ENCODE results near the gene MSH3.
A peak's percentile ranks its signal among the peaks of the same experiment; 100 is the strongest.
"Not testable (repeated sequence)": the region's sequence is repeated elsewhere in the genome, so short reads cannot be mapped to it uniquely, and the experiment has no call there.

The MSH3 gene

GRCh38 chr5:80654054-80654390 lies 430 bp upstream of the MSH3 start:
- H3K4me3 ChIP-seq (ENCODE audit: low read depth in 1 of 2, low read length in 2 of 2): peak overlapping the region; percentile 80 to 81
- no peaks in the 10 kb centered on the region for H3K27me3 ChIP-seq (ENCODE audit: control insufficient read depth in 1 of 2, insufficient read depth in 2 of 2, low read length in 2 of 2)
- H3K9ac ChIP-seq (ENCODE audit: low read depth in 1 of 2, low read length in 2 of 2): peak overlapping the region; percentile 52 to 64
- H3K9me3 ChIP-seq (ENCODE audit: control insufficient read depth in 1 of 2, low read length in 2 of 2): no peaks in the 10 kb centered on the region
- peak overlapping the region; percentile 53 for H3K27ac ChIP-seq (ENCODE audit: low read depth, low read length)
- H3K36me3 ChIP-seq (ENCODE audit: control insufficient read depth in 1 of 2, insufficient read depth in 2 of 2, low read length in 2 of 2): peaks cover 0 to 18% of the 10 kb centered on the region in 2 donors
- peaks cover 14 to 19% of the 10 kb centered on the region in 2 donors for H3K4me1 ChIP-seq (ENCODE audit: control insufficient read depth in 1 of 2, insufficient read depth in 2 of 2, low read length in 2 of 2)

GRCh38 chr5:80655231-80655774 lies 851 bp downstream of the MSH3 start:
- Histone ChIP-seq H3K4me3 (ENCODE audit: low read depth in 1 of 2, low read length in 2 of 2) (peak overlapping the region; percentile 62 to 89), H3K27me3 (ENCODE audit: control insufficient read depth in 1 of 2, insufficient read depth in 2 of 2, low read length in 2 of 2) (no peaks in the 10 kb centered on the region), H3K9me3 (ENCODE audit: control insufficient read depth in 1 of 2, low read length in 2 of 2) (no peaks in the 10 kb centered on the region), H3K9ac (ENCODE audit: low read depth in 1 of 2, low read length in 2 of 2) (peak overlapping the region; percentile 55 to 58), H3K36me3 (ENCODE audit: control insufficient read depth in 1 of 2, insufficient read depth in 2 of 2, low read length in 2 of 2) (peaks cover 0 to 28% of the 10 kb centered on the region in 2 donors), H3K27ac (ENCODE audit: low read depth, low read length) (peak overlapping the region; percentile 70), H3K4me1 (ENCODE audit: control insufficient read depth in 1 of 2, insufficient read depth in 2 of 2, low read length in 2 of 2) (peaks cover 14 to 19% of the 10 kb centered on the region in 2 donors)

GRCh38 chr5:80656425-80656824 lies 2.0 kb downstream of the MSH3 start:
- H3K27me3 ChIP-seq (ENCODE audit: control insufficient read depth in 1 of 2, insufficient read depth in 2 of 2, low read length in 2 of 2): no peaks in the 10 kb centered on the region
- peaks cover 0 to 30% of the 10 kb centered on the region in 2 donors for H3K36me3 ChIP-seq (ENCODE audit: control insufficient read depth in 1 of 2, insufficient read depth in 2 of 2, low read length in 2 of 2)
- no peaks in the 10 kb centered on the region for H3K9me3 ChIP-seq (ENCODE audit: control insufficient read depth in 1 of 2, low read length in 2 of 2)
- H3K4me3 ChIP-seq (ENCODE audit: low read depth in 1 of 2, low read length in 2 of 2): no peak overlapping the region
- no peak overlapping the region for H3K9ac ChIP-seq (ENCODE audit: low read depth in 1 of 2, low read length in 2 of 2)
- H3K27ac ChIP-seq (ENCODE audit: low read depth, low read length): no peak overlapping the region
- peaks cover 14 to 19% of the 10 kb centered on the region in 2 donors for H3K4me1 ChIP-seq (ENCODE audit: control insufficient read depth in 1 of 2, insufficient read depth in 2 of 2, low read length in 2 of 2)

- H3K27me3 ChIP-seq (ENCODE audit: control insufficient read depth in 1 of 2, insufficient read depth in 2 of 2, low read length in 2 of 2): no peaks in the 10 kb centered on the region
- H3K36me3 ChIP-seq (ENCODE audit: control insufficient read depth in 1 of 2, insufficient read depth in 2 of 2, low read length in 2 of 2): peaks cover 3 to 52% of the 10 kb centered on the region in 2 donors
- no peak overlapping the region for H3K27ac ChIP-seq (ENCODE audit: low read depth, low read length)
- H3K4me1 ChIP-seq (ENCODE audit: control insufficient read depth in 1 of 2, insufficient read depth in 2 of 2, low read length in 2 of 2): peaks cover 7 to 8% of the 10 kb centered on the region in 2 donors
- H3K9ac ChIP-seq (ENCODE audit: low read depth in 1 of 2, low read length in 2 of 2): no peak overlapping the region
- H3K4me3 ChIP-seq (ENCODE audit: low read depth in 1 of 2, low read length in 2 of 2): no peak overlapping the region
- no peaks in the 10 kb centered on the region for H3K9me3 ChIP-seq (ENCODE audit: control insufficient read depth in 1 of 2, low read length in 2 of 2)
Observed at GRCh38 chr5:80659106-80659505, 4.7 kb downstream of the MSH3 start.

GRCh38 chr5:80660661-80661060 lies 6.2 kb downstream of the MSH3 start:
- H3K27ac ChIP-seq (ENCODE audit: low read depth, low read length); H3K9me3 ChIP-seq (ENCODE audit: control insufficient read depth in 1 of 2, low read length in 2 of 2); H3K9ac ChIP-seq (ENCODE audit: low read depth in 1 of 2, low read length in 2 of 2); H3K4me3 ChIP-seq (ENCODE audit: low read depth in 1 of 2, low read length in 2 of 2); H3K27me3 ChIP-seq (ENCODE audit: control insufficient read depth in 1 of 2, insufficient read depth in 2 of 2, low read length in 2 of 2); H3K4me1 ChIP-seq (ENCODE audit: control insufficient read depth in 1 of 2, insufficient read depth in 2 of 2, low read length in 2 of 2): not testable (repeated sequence)
- H3K36me3 ChIP-seq (ENCODE audit: control insufficient read depth in 1 of 2, insufficient read depth in 2 of 2, low read length in 2 of 2): peaks cover 7 to 62% of the 10 kb centered on the region in 2 donors

GRCh38 chr5:80662108-80662507 lies 7.7 kb downstream of the MSH3 start:
- H3K27ac ChIP-seq (ENCODE audit: low read depth, low read length): no peak overlapping the region

GRCh38 chr5:80665057-80665456 lies 10.6 kb downstream of the MSH3 start:
- Histone ChIP-seq H3K27ac (ENCODE audit: low read depth, low read length) (no peak overlapping the region), H3K4me3 (ENCODE audit: low read depth in 1 of 2, low read length in 2 of 2) (no peak overlapping the region), H3K4me1 (ENCODE audit: control insufficient read depth in 1 of 2, insufficient read depth in 2 of 2, low read length in 2 of 2) (peaks cover 9 to 14% of the 10 kb centered on the region in 2 donors), H3K27me3 (ENCODE audit: control insufficient read depth in 1 of 2, insufficient read depth in 2 of 2, low read length in 2 of 2) (no peaks in the 10 kb centered on the region), H3K9me3 (ENCODE audit: control insufficient read depth in 1 of 2, low read length in 2 of 2) (no peaks in the 10 kb centered on the region), H3K9ac (ENCODE audit: low read depth in 1 of 2, low read length in 2 of 2) (no peak overlapping the region), H3K36me3 (ENCODE audit: control insufficient read depth in 1 of 2, insufficient read depth in 2 of 2, low read length in 2 of 2) (peaks cover 9 to 53% of the 10 kb centered on the region in 2 donors)

More at GRCh38 chr5:80662108-80662507, 7.7 kb downstream of the MSH3 start:
- no peaks in the 10 kb centered on the region for H3K27me3 ChIP-seq (ENCODE audit: control insufficient read depth in 1 of 2, insufficient read depth in 2 of 2, low read length in 2 of 2)
- no peak overlapping the region for H3K4me3 ChIP-seq (ENCODE audit: low read depth in 1 of 2, low read length in 2 of 2)
- H3K9me3 ChIP-seq (ENCODE audit: control insufficient read depth in 1 of 2, low read length in 2 of 2): no peaks in the 10 kb centered on the region
- no peaks in the 10 kb centered on the region for H3K4me1 ChIP-seq (ENCODE audit: control insufficient read depth in 1 of 2, insufficient read depth in 2 of 2, low read length in 2 of 2)
- H3K36me3 ChIP-seq (ENCODE audit: control insufficient read depth in 1 of 2, insufficient read depth in 2 of 2, low read length in 2 of 2): peaks cover 9 to 72% of the 10 kb centered on the region in 2 donors
- no peak overlapping the region for H3K9ac ChIP-seq (ENCODE audit: low read depth in 1 of 2, low read length in 2 of 2)

GRCh38 chr5:80667384-80667783 lies 12.9 kb downstream of the MSH3 start:
- peaks cover 7 to 46% of the 10 kb centered on the region in 2 donors for H3K36me3 ChIP-seq (ENCODE audit: control insufficient read depth in 1 of 2, insufficient read depth in 2 of 2, low read length in 2 of 2)
- no peak overlapping the region for H3K4me3 ChIP-seq (ENCODE audit: low read depth in 1 of 2, low read length in 2 of 2)
- peaks cover 9 to 14% of the 10 kb centered on the region in 2 donors for H3K4me1 ChIP-seq (ENCODE audit: control insufficient read depth in 1 of 2, insufficient read depth in 2 of 2, low read length in 2 of 2)
- no peak overlapping the region for H3K9ac ChIP-seq (ENCODE audit: low read depth in 1 of 2, low read length in 2 of 2)
- no peaks in the 10 kb centered on the region for H3K27me3 ChIP-seq (ENCODE audit: control insufficient read depth in 1 of 2, insufficient read depth in 2 of 2, low read length in 2 of 2)
- H3K27ac ChIP-seq (ENCODE audit: low read depth, low read length): no peak overlapping the region
- H3K9me3 ChIP-seq (ENCODE audit: control insufficient read depth in 1 of 2, low read length in 2 of 2): no peaks in the 10 kb centered on the region

GRCh38 chr5:80668016-80668969 lies 13.8 kb downstream of the MSH3 start:
- peak overlapping the region; percentile 5 to 53 for H3K4me3 ChIP-seq (ENCODE audit: low read depth in 1 of 2, low read length in 2 of 2)
- H3K9ac ChIP-seq (ENCODE audit: low read depth in 1 of 2, low read length in 2 of 2): peak overlapping the region in 1 of 2 donors; percentile 40
- H3K9me3 ChIP-seq (ENCODE audit: control insufficient read depth in 1 of 2, low read length in 2 of 2): no peaks in the 10 kb centered on the region
- H3K4me1 ChIP-seq (ENCODE audit: control insufficient read depth in 1 of 2, insufficient read depth in 2 of 2, low read length in 2 of 2): peaks cover 9 to 14% of the 10 kb centered on the region in 2 donors
- H3K27ac ChIP-seq (ENCODE audit: low read depth, low read length): no peak overlapping the region
- H3K36me3 ChIP-seq (ENCODE audit: control insufficient read depth in 1 of 2, insufficient read depth in 2 of 2, low read length in 2 of 2): peaks cover 7 to 47% of the 10 kb centered on the region in 2 donors
- no peaks in the 10 kb centered on the region for H3K27me3 ChIP-seq (ENCODE audit: control insufficient read depth in 1 of 2, insufficient read depth in 2 of 2, low read length in 2 of 2)

GRCh38 chr5:80672140-80672736 lies 17.8 kb downstream of the MSH3 start:
- Histone ChIP-seq H3K27me3 (ENCODE audit: control insufficient read depth in 1 of 2, insufficient read depth in 2 of 2, low read length in 2 of 2) (no peaks in the 10 kb centered on the region), H3K36me3 (ENCODE audit: control insufficient read depth in 1 of 2, insufficient read depth in 2 of 2, low read length in 2 of 2) (peaks cover 9 to 50% of the 10 kb centered on the region in 2 donors), H3K4me1 (ENCODE audit: control insufficient read depth in 1 of 2, insufficient read depth in 2 of 2, low read length in 2 of 2) (peaks cover 9 to 14% of the 10 kb centered on the region in 2 donors)

More at GRCh38 chr5:80672140-80672736, 17.8 kb downstream of the MSH3 start:
- Histone ChIP-seq H3K4me3 (ENCODE audit: low read depth in 1 of 2, low read length in 2 of 2) (no peak overlapping the region), H3K9ac (ENCODE audit: low read depth in 1 of 2, low read length in 2 of 2) (no peak overlapping the region), H3K9me3 (ENCODE audit: control insufficient read depth in 1 of 2, low read length in 2 of 2) (no peaks in the 10 kb centered on the region), H3K27ac (ENCODE audit: low read depth, low read length) (no peak overlapping the region)
